Rectal smooth muscle tissue (tissue), 1 donor: ENCODE data around the gene CAMTA1.

Experiments used
- H3K27ac ChIP-seq: one replicate; pipeline ENCODE4 v1.7.0; 2013; ENCODE audit warnings: low read depth, low read length, inconsistent platforms
- H3K27me3 ChIP-seq: one replicate; pipeline ENCODE4 v1.7.0; 2013; ENCODE audit warnings: low read length; ENCODE audit not compliant: control insufficient read depth, insufficient read depth
- H3K36me3 ChIP-seq: one replicate; pipeline ENCODE4 v1.7.0; 2013; ENCODE audit warnings: low read length; ENCODE audit not compliant: control insufficient read depth, insufficient read depth
- H3K4me1 ChIP-seq: one replicate; pipeline ENCODE4 v1.7.0; 2013; ENCODE audit warnings: low read length; ENCODE audit not compliant: control insufficient read depth, insufficient read depth
- H3K4me3 ChIP-seq: one replicate; pipeline ENCODE4 v1.7.0; 2013; ENCODE audit warnings: low read length
- H3K9ac ChIP-seq: one replicate; pipeline ENCODE4 v1.7.0; 2013; ENCODE audit warnings: low read length

The CAMTA1 gene

GRCh38 chr1:7334475-7335035 lies 549.3 kb downstream of the CAMTA1 start:
- Histone ChIP-seq H3K9ac (no peak overlapping the region), H3K36me3 (no peaks in the 10 kb centered on the region), H3K4me3 (no peak overlapping the region), H3K27me3 (no peaks in the 10 kb centered on the region), H3K4me1 (peaks cover 8% of the 10 kb centered on the region), H3K27ac (peak overlapping the region; percentile 40)

GRCh38 chr1:7335224-7335879 lies 550.1 kb downstream of the CAMTA1 start:
- no peak overlapping the region for H3K4me3 ChIP-seq

GRCh38 chr1:7338439-7338838 lies 553.2 kb downstream of the CAMTA1 start:
- Histone ChIP-seq H3K4me3 (no peak overlapping the region), H3K36me3 (no peaks in the 10 kb centered on the region), H3K27me3 (no peaks in the 10 kb centered on the region), H3K27ac (no peak overlapping the region), H3K9ac (no peak overlapping the region), H3K4me1 (peaks cover 8% of the 10 kb centered on the region)

More at GRCh38 chr1:7335224-7335879, 550.1 kb downstream of the CAMTA1 start:
- H3K9ac ChIP-seq = no peak overlapping the region
- H3K36me3 ChIP-seq = no peaks in the 10 kb centered on the region
- H3K27me3 ChIP-seq = no peaks in the 10 kb centered on the region
- H3K4me1 ChIP-seq = peaks cover 8% of the 10 kb centered on the region
- H3K27ac ChIP-seq = no peak overlapping the region

- H3K27me3 ChIP-seq = no peaks in the 10 kb centered on the region
- H3K4me3 ChIP-seq = no peak overlapping the region
- H3K36me3 ChIP-seq = no peaks in the 10 kb centered on the region
- H3K4me1 ChIP-seq = peaks cover 8% of the 10 kb centered on the region
- H3K27ac ChIP-seq = no peak overlapping the region
- H3K9ac ChIP-seq = no peak overlapping the region
These were observed 553.8 kb downstream of the CAMTA1 start for GRCh38 chr1:7339014-7339413.

GRCh38 chr1:7339953-7340352 lies 554.7 kb downstream of the CAMTA1 start:
- Histone ChIP-seq H3K27me3 (no peaks in the 10 kb centered on the region), H3K4me3 (no peak overlapping the region), H3K9ac (no peak overlapping the region), H3K27ac (no peak overlapping the region), H3K4me1 (no peaks in the 10 kb centered on the region), H3K36me3 (no peaks in the 10 kb centered on the region)

DNA sequence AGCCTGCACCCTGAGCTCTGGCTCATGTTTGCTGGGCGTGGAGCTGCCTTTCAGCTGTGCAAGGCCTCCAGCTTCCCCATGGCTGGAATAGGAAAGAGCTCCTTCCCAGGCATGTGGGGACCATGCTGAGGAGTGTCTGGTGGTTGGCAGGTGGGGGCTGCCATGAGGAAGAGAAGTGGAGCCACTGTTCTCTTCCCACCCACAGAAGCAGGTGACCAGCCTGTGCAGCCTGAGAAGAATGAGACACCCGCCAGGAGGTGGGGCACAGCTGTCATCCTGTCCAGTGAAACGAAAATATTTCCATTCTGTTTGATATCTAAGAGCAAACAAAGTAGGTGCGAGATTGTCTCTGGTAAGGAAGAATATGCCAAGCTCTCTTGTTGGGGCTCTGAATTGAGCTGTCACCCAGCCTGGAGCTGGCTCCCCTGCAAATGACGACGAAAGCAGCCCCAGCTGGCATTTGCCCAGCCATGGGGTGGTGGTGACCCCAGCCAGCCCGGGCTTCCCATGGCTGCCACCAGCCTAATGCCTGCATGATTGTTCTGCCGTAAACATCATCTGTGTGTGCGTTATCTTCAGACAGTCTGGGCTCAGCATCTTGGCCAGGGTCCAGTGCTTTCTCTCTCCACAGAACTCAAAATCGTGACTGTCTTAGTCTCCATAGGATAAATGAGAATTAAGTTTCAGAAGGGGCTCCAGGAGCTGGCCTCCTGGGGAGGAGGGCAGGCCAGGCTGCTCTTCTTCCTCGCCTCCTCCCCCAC lies 556.1 kb downstream of the CAMTA1 start:
- no peaks in the 10 kb centered on the region for H3K4me1 ChIP-seq
- no peak overlapping the region for H3K4me3 ChIP-seq
- H3K27ac ChIP-seq = no peak overlapping the region
- H3K36me3 ChIP-seq = no peaks in the 10 kb centered on the region
- no peaks in the 10 kb centered on the region for H3K27me3 ChIP-seq
- no peak overlapping the region for H3K9ac ChIP-seq

DNA sequence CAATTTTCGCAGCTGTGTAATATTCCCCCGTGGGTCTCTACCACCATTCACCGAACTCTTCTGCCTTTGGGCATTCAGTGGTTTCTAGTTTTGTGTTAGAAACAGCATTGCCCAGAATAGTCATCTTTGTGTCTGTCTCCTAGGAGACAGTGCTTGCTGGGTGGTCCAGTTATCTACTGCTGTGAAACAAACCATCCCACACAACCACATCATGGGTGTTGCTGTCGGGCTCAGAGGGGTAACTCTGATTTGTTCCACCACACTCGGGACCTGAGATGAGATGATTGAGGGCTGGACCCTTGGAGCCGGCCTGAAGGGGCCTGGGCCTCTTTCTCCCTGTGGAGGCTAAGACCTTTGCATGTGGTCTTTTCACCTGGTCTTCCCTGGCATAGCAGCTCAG lies 558.6 kb downstream of the CAMTA1 start:
- Histone ChIP-seq H3K27me3 (no peaks in the 10 kb centered on the region), H3K27ac (no peak overlapping the region), H3K4me3 (no peak overlapping the region), H3K9ac (no peak overlapping the region), H3K36me3 (no peaks in the 10 kb centered on the region), H3K4me1 (no peaks in the 10 kb centered on the region)

- Histone ChIP-seq H3K4me3 (no peak overlapping the region), H3K9ac (no peak overlapping the region), H3K36me3 (no peaks in the 10 kb centered on the region), H3K27me3 (no peaks in the 10 kb centered on the region), H3K27ac (no peak overlapping the region), H3K4me1 (no peaks in the 10 kb centered on the region)
These were observed 559.0 kb downstream of the CAMTA1 start for GRCh38 chr1:7344299-7344698.

DNA sequence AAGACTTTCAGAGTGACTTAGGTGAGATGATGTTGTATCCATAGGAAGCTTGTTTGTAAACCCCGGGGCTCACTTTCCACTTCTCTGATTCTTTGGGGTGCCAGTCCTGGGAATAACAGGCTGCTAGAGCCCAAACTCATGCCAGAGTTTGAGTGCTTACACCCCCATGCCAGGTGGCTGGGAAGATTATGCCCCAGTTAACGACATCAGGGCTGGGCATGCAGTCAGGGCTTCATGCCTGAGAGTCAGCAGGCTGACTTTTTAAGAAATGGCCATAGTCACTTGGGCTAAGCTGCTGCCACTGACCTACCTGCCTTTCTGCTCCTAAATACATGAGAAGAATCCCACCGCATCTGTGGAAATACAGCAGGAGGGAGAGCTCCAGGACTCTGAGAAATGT lies 560.3 kb downstream of the CAMTA1 start:
- Histone ChIP-seq H3K4me1 (no peaks in the 10 kb centered on the region), H3K9ac (no peak overlapping the region), H3K27ac (no peak overlapping the region), H3K27me3 (no peaks in the 10 kb centered on the region), H3K4me3 (no peak overlapping the region), H3K36me3 (no peaks in the 10 kb centered on the region)

DNA sequence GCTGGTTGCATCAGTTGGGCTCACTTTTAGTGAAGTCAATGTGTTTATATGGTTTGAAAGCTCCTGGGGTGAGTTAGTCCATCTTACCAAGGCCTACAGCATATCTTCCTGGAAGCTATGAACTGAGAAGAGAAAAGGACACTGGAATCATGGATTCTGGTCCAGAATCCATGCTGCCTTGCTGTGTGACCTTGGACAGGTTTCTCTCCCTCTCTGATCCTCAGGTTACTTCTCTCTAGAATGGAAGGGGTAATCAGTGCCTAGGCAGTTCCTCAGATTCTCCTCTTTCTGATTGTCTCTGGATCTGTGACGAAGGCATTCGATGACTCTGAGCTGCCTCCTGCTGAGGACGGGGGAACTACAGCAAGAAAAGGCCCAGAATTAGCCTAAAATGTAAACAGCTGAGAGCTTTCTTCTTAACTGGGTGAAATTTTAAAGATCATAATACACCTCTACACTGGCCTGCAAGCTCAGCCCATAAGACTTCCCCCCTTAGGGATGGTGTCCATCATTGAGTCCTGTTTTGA lies 560.9 kb downstream of the CAMTA1 start:
- H3K4me3 ChIP-seq = no peak overlapping the region
- no peak overlapping the region for H3K9ac ChIP-seq
- H3K36me3 ChIP-seq = no peaks in the 10 kb centered on the region
- H3K4me1 ChIP-seq = no peaks in the 10 kb centered on the region
- no peak overlapping the region for H3K27ac ChIP-seq
- H3K27me3 ChIP-seq = no peaks in the 10 kb centered on the region

GRCh38 chr1:7346600-7347570 lies 561.6 kb downstream of the CAMTA1 start:
- H3K27ac ChIP-seq = no peak overlapping the region
- no peak overlapping the region for H3K9ac ChIP-seq
- H3K27me3 ChIP-seq = no peaks in the 10 kb centered on the region
- H3K4me1 ChIP-seq = no peaks in the 10 kb centered on the region
- H3K36me3 ChIP-seq = no peaks in the 10 kb centered on the region
- H3K4me3 ChIP-seq = no peak overlapping the region

- H3K4me3 ChIP-seq = no peak overlapping the region
- H3K4me1 ChIP-seq = no peaks in the 10 kb centered on the region
- H3K9ac ChIP-seq = no peak overlapping the region
- H3K27ac ChIP-seq = no peak overlapping the region
- H3K27me3 ChIP-seq = no peaks in the 10 kb centered on the region
- no peaks in the 10 kb centered on the region for H3K36me3 ChIP-seq
These were observed 562.8 kb downstream of the CAMTA1 start for GRCh38 chr1:7348073-7348472.
